ENCODE measurements around the gene ANGEL1.

- TF ChIP-seq CTCF (IDR thresholded peaks at IDR 0.05) (no peak), POLR2A (IDR thresholded peaks at IDR 0.05) (no peak)
Observed at GRCh38 chr14:76834241-76834661, 21.6 kb upstream of the ANGEL1 start.

All from heart left ventricle (tissue), 13 donors.